ACC112 (cell line): ENCODE data around the gene SLC13A1.

Experiments
- H2AFZ ChIP-seq: fragments of 200-600 bp; sonication (generic); one replicate; pipeline ENCODE4 v1.6.0; 2017; ENCODE audit warnings: antibody characterized with exemption, low read length; ENCODE audit not compliant: unreplicated experiment
- H3K27ac ChIP-seq: fragments of 200-600 bp; sonication (generic); 2 replicates; pipeline ENCODE4 v1.5.1; 2014; ENCODE audit warnings: low read depth, mild to moderate bottlenecking, antibody characterized with exemption, low read length, moderate library complexity
- H3K27me3 ChIP-seq: fragments of 200-600 bp; sonication (generic); 2 replicates; pipeline ENCODE4 v1.6.1; 2014; ENCODE audit warnings: mild to moderate bottlenecking, antibody characterized with exemption, low read length, moderate library complexity, mixed read lengths; ENCODE audit not compliant: insufficient read depth
- H3K36me3 ChIP-seq: fragments of 200-600 bp; sonication (generic); 2 replicates; pipeline ENCODE4 v1.6.1; 2016; ENCODE audit warnings: mild to moderate bottlenecking, antibody characterized with exemption, low read length, moderate library complexity, mixed read lengths; ENCODE audit not compliant: insufficient read depth
- H3K4me1 ChIP-seq: fragments of 200-600 bp; sonication (generic); one replicate; pipeline ENCODE4 v1.6.1; 2016; ENCODE audit warnings: low read length, mixed read lengths; ENCODE audit not compliant: insufficient read depth, unreplicated experiment, control insufficient read depth
- H3K4me3 ChIP-seq: fragments of 200-600 bp; sonication (generic); 2 replicates; pipeline ENCODE4 v1.5.1; 2014; ENCODE audit warnings: mild to moderate bottlenecking, low read depth, low read length
- H3K79me2 ChIP-seq: fragments of 200-600 bp; sonication (generic); one replicate; pipeline ENCODE4 v1.6.0; 2016; ENCODE audit warnings: low read length; ENCODE audit not compliant: control insufficient read depth, unreplicated experiment, insufficient read depth

Gene SLC13A1

GRCh38 chr7:123126171-123126570, 73.6 kb downstream of the SLC13A1 start:
- H2AFZ ChIP-seq = no peak overlapping the region
- H3K27me3 ChIP-seq = no peaks in the 10 kb centered on the region
- no peaks in the 10 kb centered on the region for H3K79me2 ChIP-seq
- no peaks in the 10 kb centered on the region for H3K4me1 ChIP-seq
- no peaks in the 10 kb centered on the region for H3K36me3 ChIP-seq
- H3K4me3 ChIP-seq = no peak overlapping the region
- no peak overlapping the region for H3K27ac ChIP-seq

- H3K27me3 ChIP-seq = no peaks in the 10 kb centered on the region
These were observed 74.5 kb downstream of the SLC13A1 start for GRCh38 chr7:123125231-123125630.

GRCh38 chr7:123122916-123123315, 76.9 kb downstream of the SLC13A1 start:
- H2AFZ ChIP-seq = no peak overlapping the region
- H3K27me3 ChIP-seq = no peaks in the 10 kb centered on the region
- no peaks in the 10 kb centered on the region for H3K36me3 ChIP-seq
- no peak overlapping the region for H3K4me3 ChIP-seq
- H3K79me2 ChIP-seq = no peaks in the 10 kb centered on the region
- no peak overlapping the region for H3K27ac ChIP-seq
- H3K4me1 ChIP-seq = peaks cover 11% of the 10 kb centered on the region

More at GRCh38 chr7:123125231-123125630, 74.5 kb downstream of the SLC13A1 start:
- Histone ChIP-seq H2AFZ (no peak overlapping the region), H3K36me3 (no peaks in the 10 kb centered on the region), H3K4me1 (peaks cover 6% of the 10 kb centered on the region), H3K27ac (no peak overlapping the region), H3K79me2 (no peaks in the 10 kb centered on the region), H3K4me3 (no peak overlapping the region)

GRCh38 chr7:123120286-123120685, 79.5 kb downstream of the SLC13A1 start:
- no peaks in the 10 kb centered on the region for H3K79me2 ChIP-seq
- H3K27me3 ChIP-seq = no peaks in the 10 kb centered on the region
- H3K27ac ChIP-seq = no peak overlapping the region
- no peak overlapping the region for H3K4me3 ChIP-seq
- peaks cover 15% of the 10 kb centered on the region for H3K4me1 ChIP-seq
- H3K36me3 ChIP-seq = no peaks in the 10 kb centered on the region
- H2AFZ ChIP-seq = no peak overlapping the region

- Histone ChIP-seq H3K79me2 (no peaks in the 10 kb centered on the region), H3K27me3 (no peaks in the 10 kb centered on the region), H3K4me3 (no peak overlapping the region), H3K36me3 (no peaks in the 10 kb centered on the region), H3K4me1 (peaks cover 10% of the 10 kb centered on the region), H3K27ac (no peak overlapping the region), H2AFZ (no peak overlapping the region)
These were observed 84.4 kb downstream of the SLC13A1 start for GRCh38 chr7:123115331-123115730.

- no peak overlapping the region for H3K4me3 ChIP-seq
- H3K4me1 ChIP-seq = peaks cover 4% of the 10 kb centered on the region
- no peak overlapping the region for H3K27ac ChIP-seq
- no peaks in the 10 kb centered on the region for H3K36me3 ChIP-seq
- H3K27me3 ChIP-seq = no peaks in the 10 kb centered on the region
- H2AFZ ChIP-seq = no peak overlapping the region
- no peaks in the 10 kb centered on the region for H3K79me2 ChIP-seq
These were observed 85.5 kb downstream of the SLC13A1 start for GRCh38 chr7:123114288-123114687.

GRCh38 chr7:123112833-123113232, 86.9 kb downstream of the SLC13A1 start:
- H3K27ac ChIP-seq = no peak overlapping the region
- no peaks in the 10 kb centered on the region for H3K79me2 ChIP-seq
- no peak overlapping the region for H2AFZ ChIP-seq
- no peaks in the 10 kb centered on the region for H3K36me3 ChIP-seq
- no peaks in the 10 kb centered on the region for H3K27me3 ChIP-seq
- H3K4me3 ChIP-seq = no peak overlapping the region
- H3K4me1 ChIP-seq = peaks cover 4% of the 10 kb centered on the region

GRCh38 chr7:123099712-123100111, 100.1 kb downstream of the SLC13A1 start:
- H3K27me3 ChIP-seq = no peaks in the 10 kb centered on the region
- no peak overlapping the region for H3K27ac ChIP-seq
- H3K4me1 ChIP-seq = no peaks in the 10 kb centered on the region
- H2AFZ ChIP-seq = no peak overlapping the region
- no peaks in the 10 kb centered on the region for H3K36me3 ChIP-seq
- no peaks in the 10 kb centered on the region for H3K79me2 ChIP-seq
- no peak overlapping the region for H3K4me3 ChIP-seq

GRCh38 chr7:123096976-123097375, 102.8 kb downstream of the SLC13A1 start:
- no peak overlapping the region for H3K4me3 ChIP-seq
- H2AFZ ChIP-seq = no peak overlapping the region
- H3K27ac ChIP-seq = no peak overlapping the region
- no peaks in the 10 kb centered on the region for H3K27me3 ChIP-seq
- no peaks in the 10 kb centered on the region for H3K36me3 ChIP-seq
- no peaks in the 10 kb centered on the region for H3K4me1 ChIP-seq
- no peaks in the 10 kb centered on the region for H3K79me2 ChIP-seq

- H3K36me3 ChIP-seq = no peaks in the 10 kb centered on the region
- no peak overlapping the region for H2AFZ ChIP-seq
- no peak overlapping the region for H3K27ac ChIP-seq
- H3K4me3 ChIP-seq = no peak overlapping the region
- no peaks in the 10 kb centered on the region for H3K79me2 ChIP-seq
- H3K27me3 ChIP-seq = no peaks in the 10 kb centered on the region
- no peaks in the 10 kb centered on the region for H3K4me1 ChIP-seq
These were observed 103.3 kb downstream of the SLC13A1 start for GRCh38 chr7:123096434-123096833.

GRCh38 chr7:123090456-123090855, 109.3 kb downstream of the SLC13A1 start:
- Histone ChIP-seq H2AFZ (no peak overlapping the region), H3K79me2 (no peaks in the 10 kb centered on the region), H3K4me1 (no peaks in the 10 kb centered on the region), H3K27ac (no peak overlapping the region), H3K27me3 (no peaks in the 10 kb centered on the region), H3K4me3 (no peak overlapping the region), H3K36me3 (no peaks in the 10 kb centered on the region)
